SK-N-SH (cell line): ENCODE measurements around the gene DBNDD2. TPM values are rescaled to one million over a fixed set of nuclear protein-coding genes. Genes with fewer than 3 reads are reported as not detected.

Source experiments
- CTCF ChIA-PET: fragments of 300-600, 350-600 bp; formaldehyde crosslinking; extraction: SDS; loops from one replicate; lab custom pipeline; 2021; lab: Yijun Ruan, JAX
- POLR2A ChIA-PET: fragments of 350-600 bp; sonication (Branson Sonifier 250); formaldehyde crosslinking; extraction: SDS; loops from one replicate; lab custom pipeline; 2020; ENCODE audit warnings: antibody characterized with exemption, inconsistent platforms; lab: Yijun Ruan, JAX
- DNase-seq: peaks from one replicate; pipeline ENCODE4 v3.0.0; 2012
- H2AFZ ChIP-seq: fragments of 200-600 bp; sonication (generic); 2 replicates; pipeline ENCODE4 v1.8.1; 2016; ENCODE audit warnings: antibody characterized with exemption, mild to moderate bottlenecking, low read depth
- H3F3A ChIP-seq: fragments of 200-600 bp; sonication (generic); replicated peaks from 2 replicates; pipeline ENCODE3; 2016; ENCODE audit warnings: antibody characterized with exemption, mild to moderate bottlenecking; ENCODE audit not compliant: insufficient read depth
- H3K27ac ChIP-seq, 2 experiments: fragments of 200-500 bp in 1 of 2; fragments of 200-600 bp in 1 of 2; sonication (Bioruptor generic) in 1 of 2; sonication (generic), shearing (Covaris generic) in 1 of 2; 2 replicates each; pipeline versions ENCODE4 v1.5.1 to v1.6.1; 2014 to 2016; ENCODE audit warnings: low read depth in 2 of 2, inconsistent platforms in 1 of 2, low read length in 1 of 2, mild to moderate bottlenecking in 1 of 2, mixed read lengths in 1 of 2
- H3K27me3 ChIP-seq: fragments of 200-600 bp; sonication (generic), shearing (Covaris generic); 2 replicates; pipeline ENCODE4 v1.6.1; 2016; ENCODE audit warnings: mixed run types; ENCODE audit not compliant: insufficient read depth
- H3K36me3 ChIP-seq, 2 experiments: fragments of 200-500 bp in 1 of 2; fragments of 200-600 bp in 1 of 2; sonication (Bioruptor generic) in 1 of 2; sonication (generic) in 1 of 2; replicated peaks in 1 of 2; 2 replicates each; pipeline versions ENCODE3 to v1.5.1; 2014 to 2016; ENCODE audit warnings: low read length in 1 of 2, mild to moderate bottlenecking in 1 of 2; ENCODE audit not compliant: insufficient read depth in 2 of 2, control insufficient read depth in 1 of 2
- H3K4me1 ChIP-seq, 2 experiments: fragments of 200-500 bp in 1 of 2; fragments of 200-600 bp in 1 of 2; sonication (Bioruptor generic) in 1 of 2; sonication (generic), shearing (Covaris generic) in 1 of 2; 2 replicates each; pipeline versions ENCODE4 v1.5.1 to v1.6.1; 2014 to 2016; ENCODE audit warnings: low read depth in 1 of 2, low read length in 1 of 2, mixed run types in 1 of 2; ENCODE audit not compliant: insufficient read depth in 2 of 2, control insufficient read depth in 1 of 2
- H3K4me2 ChIP-seq: fragments of 200-600 bp; sonication (generic), shearing (Covaris generic); 2 replicates; pipeline ENCODE4 v1.6.1; 2017; ENCODE audit warnings: mixed run types
- H3K4me3 ChIP-seq, 2 experiments: fragments of 200-500 bp in 1 of 2; fragments of 200-600 bp in 1 of 2; sonication (Bioruptor generic) in 1 of 2; sonication (generic), shearing (Covaris generic) in 1 of 2; 2 replicates each; pipeline versions ENCODE4 v1.5.1 to v1.8.1; 2014 to 2016; ENCODE audit warnings: low read depth in 2 of 2, inconsistent platforms in 1 of 2, low read length in 1 of 2, mild to moderate bottlenecking in 1 of 2, mixed read lengths in 1 of 2, moderate library complexity in 1 of 2
- H3K79me2 ChIP-seq: fragments of 200-600 bp; sonication (generic); 2 replicates; pipeline ENCODE4 v1.8.1; 2017; ENCODE audit warnings: mild to moderate bottlenecking; ENCODE audit not compliant: insufficient read depth
- H3K9ac ChIP-seq: fragments of 200-600 bp; sonication (generic); 2 replicates; pipeline ENCODE4 v1.6.1; 2017; ENCODE audit warnings: mixed run types
- H3K9me2 ChIP-seq: fragments of 200-600 bp; sonication (generic); 2 replicates; pipeline ENCODE4 v1.6.1; 2017; ENCODE audit warnings: mixed run types
- H3K9me3 ChIP-seq: fragments of 200-600 bp; sonication (generic); 2 replicates; pipeline ENCODE4 v1.6.1; 2017; ENCODE audit warnings: mixed run types, mild to moderate bottlenecking, moderate library complexity
- H4K20me1 ChIP-seq: fragments of 200-600 bp; sonication (generic); 2 replicates; pipeline ENCODE4 v1.6.1; 2017; ENCODE audit warnings: mild to moderate bottlenecking, mixed run types; ENCODE audit not compliant: insufficient read depth
- ELF1 ChIP-seq: IDR thresholded peaks from 2 replicates; pipeline ENCODE4 v1.4.0; 2012
- EP300 ChIP-seq, 2 experiments: IDR thresholded peaks; 2 replicates each; pipeline versions ENCODE4 v1.4.0 to v1.6.1; 2012; ENCODE audit warnings: borderline replicate concordance in 1 of 2, low read depth in 1 of 2, low read length in 1 of 2
- EZH2phosphoT487 ChIP-seq: fragments of 200-600 bp; sonication (generic); IDR thresholded peaks from 2 replicates; pipeline ENCODE4 v1.6.1; 2017; ENCODE audit warnings: low read depth, mixed run types, mild to moderate bottlenecking, antibody characterized with exemption, moderate library complexity, borderline replicate concordance
- FOSL2 ChIP-seq: IDR thresholded peaks from 2 replicates; pipeline ENCODE4 v1.4.0; 2012; ENCODE audit warnings: low read depth, mild to moderate bottlenecking, moderate library complexity, borderline replicate concordance
- FOXJ3 ChIP-seq: sonication (generic); formaldehyde crosslinking; IDR thresholded peaks from 2 replicates; pipeline ENCODE4 v1.5.1; 2020; ENCODE audit warnings: mild to moderate bottlenecking, missing genetic modification reagents
- GABPA ChIP-seq: IDR thresholded peaks from 2 replicates; pipeline ENCODE4 v1.4.0; 2012; ENCODE audit warnings: low read depth, mild to moderate bottlenecking
- GATA2 ChIP-seq: sonication (generic); formaldehyde crosslinking; IDR thresholded peaks from 2 replicates; pipeline ENCODE4 v1.5.0; 2020; ENCODE audit warnings: mild to moderate bottlenecking, missing genetic modification reagents
- JUND ChIP-seq: IDR thresholded peaks from 2 replicates; pipeline ENCODE4 v1.4.0; 2012
- MAX ChIP-seq: IDR thresholded peaks from 2 replicates; pipeline ENCODE4 v1.4.0; 2012; ENCODE audit warnings: low read depth
- MXI1 ChIP-seq: IDR thresholded peaks from 2 replicates; pipeline ENCODE4 v1.6.1; 2012; ENCODE audit warnings: mild to moderate bottlenecking, low read depth, low read length, improper control_type of control experiment
- NFIC ChIP-seq: IDR thresholded peaks from 2 replicates; pipeline ENCODE4 v1.4.0; 2012; ENCODE audit warnings: borderline replicate concordance
- NRF1 ChIP-seq: IDR thresholded peaks from 2 replicates; pipeline ENCODE4 v1.6.1; 2012; ENCODE audit warnings: low read depth, mild to moderate bottlenecking, low read length
- PBX3 ChIP-seq: IDR thresholded peaks from 2 replicates; pipeline ENCODE4; 2012
- POLR2AphosphoS5 ChIP-seq: IDR thresholded peaks from 2 replicates; pipeline ENCODE4 v1.6.1; 2012; ENCODE audit warnings: low read depth, low read length
- RCOR1 ChIP-seq: fragments of 150-350 bp; IDR thresholded peaks from 2 replicates; pipeline ENCODE4 v1.6.1; 2017; ENCODE audit warnings: antibody characterized with exemption, low read length
- RFX5 ChIP-seq: IDR thresholded peaks from 2 replicates; pipeline ENCODE4 v1.6.1; 2012; ENCODE audit warnings: mild to moderate bottlenecking, improper control_type of control experiment, low read length
- RXRA ChIP-seq: IDR thresholded peaks from 2 replicates; pipeline ENCODE4 v1.4.0; 2012; ENCODE audit warnings: low read depth, mild to moderate bottlenecking, borderline replicate concordance
- SMC3 ChIP-seq: IDR thresholded peaks from 2 replicates; pipeline ENCODE4 v1.6.1; 2012; ENCODE audit warnings: low read depth, low read length, improper control_type of control experiment
- TAF1 ChIP-seq: IDR thresholded peaks from 2 replicates; pipeline ENCODE4 v1.6.1; 2012; ENCODE audit warnings: low read depth, mild to moderate bottlenecking, low read length, moderate library complexity, borderline replicate concordance
- USF1 ChIP-seq: IDR thresholded peaks from 2 replicates; pipeline ENCODE4 v1.4.0; 2012; ENCODE audit warnings: low read depth, borderline replicate concordance
- YY1 ChIP-seq: IDR thresholded peaks from 2 replicates; pipeline ENCODE4 v1.4.0; 2012; ENCODE audit warnings: low read depth, mild to moderate bottlenecking
- WGBS: methylation state at CpG from one replicate; pipeline ENCODE4 v1.1.6; 2017; ENCODE audit warnings: low lambda C conversion rate; 5-methylcytosine and 5-hydroxymethylcytosine counted together
- polyA plus RNA-seq, 3 experiments: library from polyadenylated mRNA; depleted of rRNA; stranded (reverse); fragments of >200 nt; gene quantifications; 2 replicates each; pipeline ENCODE4 v1.2.3, GENCODE V29; 2012
- TF ChIP-seq, protein P1 (sequence below): IDR thresholded peaks from 2 replicates; pipeline ENCODE4 v1.4.0; 2012; ENCODE audit warnings: low read depth, borderline replicate concordance
- TF ChIP-seq, protein P2 (sequence below): fragments of 150-350 bp; IDR thresholded peaks from 2 replicates; pipeline ENCODE4 v1.6.1; 2016; ENCODE audit warnings: mild to moderate bottlenecking, low read depth, low read length

The DBNDD2 gene
- polyA plus RNA-seq, 1 of the 3 experiments (the other 2 are of a cell fraction): 22.4 TPM

- Histone ChIP-seq H3K9me3 (no peaks in the 10 kb centered on the region), H3F3A (no peaks in the 10 kb centered on the region), H4K20me1 (no peaks in the 10 kb centered on the region), H3K4me1 (no peaks in the 10 kb centered on the region), H3K4me3 (no peak overlapping the region), H3K9me2 (no peaks in the 10 kb centered on the region), H3K4me2 (no peak overlapping the region), H2AFZ (no peak overlapping the region), H3K27ac (no peak overlapping the region), H3K27me3 (no peaks in the 10 kb centered on the region), H3K79me2 (no peaks in the 10 kb centered on the region), H3K36me3 (no peaks in the 10 kb centered on the region), H3K9ac (no peak overlapping the region)
- 95% methylated on average over 9 of the region's 11 CpGs for WGBS
- POLR2A ChIA-PET: no interaction called here
- CTCF ChIA-PET: interaction anchor here (1.2 to 15.6 kb wide), 5 partner anchors 11 to 394 kb away, joined by 3 to 143 read pairs (median 6); partner anchors contain the start of gene SYS1
- DNase-seq: no peak
- TF ChIP-seq GABPA (no peak), NFIC (no peak), YY1 (no peak), JUND (no peak), TAF1 (no peak), RCOR1 (no peak), SMC3 (no peak), RXRA (no peak), FOXJ3 (CRISPR knock-in tag) (no peak), MXI1 (no peak), EP300 (IDR thresholded peaks at IDR 0.05; ENCODE audit: borderline replicate concordance in 1 of 2, low read depth in 1 of 2, low read length in 1 of 2) (no peak), EZH2phosphoT487 (no peak), USF1 (no peak), GATA2 (CRISPR knock-in tag) (no peak)
- TF ChIP-seq, protein P1, sequence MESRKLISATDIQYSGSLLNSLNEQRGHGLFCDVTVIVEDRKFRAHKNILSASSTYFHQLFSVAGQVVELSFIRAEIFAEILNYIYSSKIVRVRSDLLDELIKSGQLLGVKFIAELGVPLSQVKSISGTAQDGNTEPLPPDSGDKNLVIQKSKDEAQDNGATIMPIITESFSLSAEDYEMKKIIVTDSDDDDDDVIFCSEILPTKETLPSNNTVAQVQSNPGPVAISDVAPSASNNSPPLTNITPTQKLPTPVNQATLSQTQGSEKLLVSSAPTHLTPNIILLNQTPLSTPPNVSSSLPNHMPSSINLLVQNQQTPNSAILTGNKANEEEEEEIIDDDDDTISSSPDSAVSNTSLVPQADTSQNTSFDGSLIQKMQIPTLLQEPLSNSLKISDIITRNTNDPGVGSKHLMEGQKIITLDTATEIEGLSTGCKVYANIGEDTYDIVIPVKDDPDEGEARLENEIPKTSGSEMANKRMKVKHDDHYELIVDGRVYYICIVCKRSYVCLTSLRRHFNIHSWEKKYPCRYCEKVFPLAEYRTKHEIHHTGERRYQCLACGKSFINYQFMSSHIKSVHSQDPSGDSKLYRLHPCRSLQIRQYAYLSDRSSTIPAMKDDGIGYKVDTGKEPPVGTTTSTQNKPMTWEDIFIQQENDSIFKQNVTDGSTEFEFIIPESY: no peak
Observed at GRCh38 chr20:45377269-45377668, 30.8 kb upstream of the DBNDD2 start.

DNA sequence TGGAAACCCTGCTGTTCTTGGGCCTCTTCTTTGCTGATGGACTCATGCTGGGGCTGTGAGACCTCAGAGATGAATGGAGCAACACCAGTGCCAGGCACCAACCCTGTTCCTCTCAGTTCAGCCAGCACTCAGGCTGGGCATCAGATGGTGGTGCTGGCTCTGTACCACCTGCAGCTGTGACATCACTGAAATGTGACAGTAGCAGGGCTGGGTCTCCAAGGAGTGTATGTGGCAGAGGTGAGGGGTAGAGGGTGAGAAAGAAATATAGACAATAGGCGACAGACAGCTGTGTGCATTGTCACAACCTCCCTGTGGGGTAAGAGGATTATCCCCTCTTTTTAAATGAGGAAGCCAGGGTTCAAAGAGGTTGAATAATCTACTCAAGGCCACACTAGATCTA, 29.9 kb upstream of the DBNDD2 start, which contains the start of gene TP53TG5:
TP53TG5 (minus strand) TSS at position 135 of the 400 bp plus-strand sequence; CDS start at position 46, 89 bp downstream.
- peaks cover 0 to 4% of the 10 kb centered on the region in 2 experiments for H3K36me3 ChIP-seq
- no peak within 1 kb of the TSS for H3K27ac ChIP-seq
- ChIA-PET CTCF (interaction anchor here (15.6 kb wide), 1 partner anchor 58 kb away, joined by 143 read pairs; no protein-coding TSS in a partner anchor), POLR2A (no interaction called here)
- no peak for DNase-seq
- H3K27me3 ChIP-seq: no peaks in the 10 kb centered on the region
- no peaks in the 10 kb centered on the region for H3K9me3 ChIP-seq
- no peak within 1 kb of the TSS for H3K4me3 ChIP-seq
- H3K4me1 ChIP-seq: no peaks in the 10 kb centered on the region
- no peaks in the 10 kb centered on the region for H4K20me1 ChIP-seq
- no peak within 1 kb of the TSS for H3K9ac ChIP-seq
- WGBS: 94% methylated on average over 1 of the region's 1 CpG
- no peaks in the 10 kb centered on the region for H3K9me2 ChIP-seq
- H3K79me2 ChIP-seq: no peaks in the 10 kb centered on the region
- no peak within 1 kb of the TSS for H2AFZ ChIP-seq
- no peak within 1 kb of the TSS for H3K4me2 ChIP-seq
- H3F3A ChIP-seq: peaks cover 8% of the 10 kb centered on the region
- no peak for TF ChIP-seq YY1
- no peak for TF ChIP-seq USF1
- no peak for TF ChIP-seq GABPA
- TF ChIP-seq, protein P2, sequence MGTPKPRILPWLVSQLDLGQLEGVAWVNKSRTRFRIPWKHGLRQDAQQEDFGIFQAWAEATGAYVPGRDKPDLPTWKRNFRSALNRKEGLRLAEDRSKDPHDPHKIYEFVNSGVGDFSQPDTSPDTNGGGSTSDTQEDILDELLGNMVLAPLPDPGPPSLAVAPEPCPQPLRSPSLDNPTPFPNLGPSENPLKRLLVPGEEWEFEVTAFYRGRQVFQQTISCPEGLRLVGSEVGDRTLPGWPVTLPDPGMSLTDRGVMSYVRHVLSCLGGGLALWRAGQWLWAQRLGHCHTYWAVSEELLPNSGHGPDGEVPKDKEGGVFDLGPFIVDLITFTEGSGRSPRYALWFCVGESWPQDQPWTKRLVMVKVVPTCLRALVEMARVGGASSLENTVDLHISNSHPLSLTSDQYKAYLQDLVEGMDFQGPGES: no peak
- TF ChIP-seq POLR2AphosphoS5: no peak
- no peak for TF ChIP-seq TAF1
- TF ChIP-seq RFX5: no peak
- no peak for TF ChIP-seq MAX
- TF ChIP-seq SMC3: no peak
- TF ChIP-seq PBX3: no peak
- TF ChIP-seq FOSL2: no peak
- TF ChIP-seq NRF1: no peak
- no peak for TF ChIP-seq ELF1
